PFSK-1 (cell line): ENCODE results near the gene BTBD9.

Experiments
- POLR2AphosphoS5 ChIP-seq: IDR thresholded peaks from 2 replicates; pipeline ENCODE4 v1.6.1; 2012; ENCODE audit warnings: low read depth, mild to moderate bottlenecking, control low read depth, low read length, moderate library complexity
- SIN3A ChIP-seq: IDR thresholded peaks from 2 replicates; pipeline ENCODE4 v1.6.1; 2012; ENCODE audit warnings: mild to moderate bottlenecking, low read length, moderate library complexity, borderline replicate concordance; ENCODE audit not compliant: insufficient read depth
- TAF1 ChIP-seq: IDR thresholded peaks from 2 replicates; pipeline ENCODE4 v1.6.1; 2012; ENCODE audit warnings: low read length, control low read depth, borderline replicate concordance; ENCODE audit not compliant: insufficient read depth
- TF ChIP-seq, protein P1 (sequence below), 2 experiments: IDR thresholded peaks; 2 replicates each; pipeline versions ENCODE4 v1.6.1 to v1.8.0; 2011 to 2012; ENCODE audit warnings: low read depth in 2 of 2, low read length in 2 of 2, control low read depth in 1 of 2, inconsistent platforms in 1 of 2, mild to moderate bottlenecking in 1 of 2, moderate library complexity in 1 of 2; ENCODE audit not compliant: insufficient read depth in 1 of 2

DNA sequence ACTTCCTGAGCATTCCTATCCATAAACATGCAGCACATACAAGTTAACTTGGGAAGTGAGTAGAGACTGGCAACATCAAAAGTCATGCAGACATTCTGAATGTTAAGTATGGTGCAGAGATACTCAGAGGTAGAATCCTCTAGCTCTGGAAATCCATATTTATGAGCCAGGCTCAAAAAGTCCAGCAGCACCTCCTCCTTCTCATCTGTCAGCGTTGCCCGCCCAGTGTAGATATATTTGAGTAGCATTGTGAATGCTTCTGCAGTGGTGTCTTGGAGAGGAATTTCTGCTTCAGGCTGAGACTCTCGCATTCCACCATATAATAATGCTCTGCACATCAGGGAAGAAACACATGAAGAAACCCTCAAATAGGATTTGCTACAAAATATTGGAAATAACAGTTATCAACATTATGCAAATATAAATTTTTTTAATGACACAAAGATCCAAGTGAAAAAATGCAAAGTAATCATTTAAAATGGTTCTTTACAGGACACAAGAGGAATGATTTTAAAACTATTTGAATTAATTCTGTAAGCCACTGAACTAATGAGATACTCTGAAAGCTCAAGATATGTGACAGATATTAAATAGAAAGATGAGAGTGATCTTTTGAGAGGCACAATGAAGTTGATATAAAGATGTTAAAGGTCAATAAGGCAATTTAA is 45.6 kb downstream of the BTBD9 start:
- no peak for TF ChIP-seq POLR2AphosphoS5
- no peak for TF ChIP-seq SIN3A
- TF ChIP-seq TAF1: no peak
- TF ChIP-seq, protein P1, sequence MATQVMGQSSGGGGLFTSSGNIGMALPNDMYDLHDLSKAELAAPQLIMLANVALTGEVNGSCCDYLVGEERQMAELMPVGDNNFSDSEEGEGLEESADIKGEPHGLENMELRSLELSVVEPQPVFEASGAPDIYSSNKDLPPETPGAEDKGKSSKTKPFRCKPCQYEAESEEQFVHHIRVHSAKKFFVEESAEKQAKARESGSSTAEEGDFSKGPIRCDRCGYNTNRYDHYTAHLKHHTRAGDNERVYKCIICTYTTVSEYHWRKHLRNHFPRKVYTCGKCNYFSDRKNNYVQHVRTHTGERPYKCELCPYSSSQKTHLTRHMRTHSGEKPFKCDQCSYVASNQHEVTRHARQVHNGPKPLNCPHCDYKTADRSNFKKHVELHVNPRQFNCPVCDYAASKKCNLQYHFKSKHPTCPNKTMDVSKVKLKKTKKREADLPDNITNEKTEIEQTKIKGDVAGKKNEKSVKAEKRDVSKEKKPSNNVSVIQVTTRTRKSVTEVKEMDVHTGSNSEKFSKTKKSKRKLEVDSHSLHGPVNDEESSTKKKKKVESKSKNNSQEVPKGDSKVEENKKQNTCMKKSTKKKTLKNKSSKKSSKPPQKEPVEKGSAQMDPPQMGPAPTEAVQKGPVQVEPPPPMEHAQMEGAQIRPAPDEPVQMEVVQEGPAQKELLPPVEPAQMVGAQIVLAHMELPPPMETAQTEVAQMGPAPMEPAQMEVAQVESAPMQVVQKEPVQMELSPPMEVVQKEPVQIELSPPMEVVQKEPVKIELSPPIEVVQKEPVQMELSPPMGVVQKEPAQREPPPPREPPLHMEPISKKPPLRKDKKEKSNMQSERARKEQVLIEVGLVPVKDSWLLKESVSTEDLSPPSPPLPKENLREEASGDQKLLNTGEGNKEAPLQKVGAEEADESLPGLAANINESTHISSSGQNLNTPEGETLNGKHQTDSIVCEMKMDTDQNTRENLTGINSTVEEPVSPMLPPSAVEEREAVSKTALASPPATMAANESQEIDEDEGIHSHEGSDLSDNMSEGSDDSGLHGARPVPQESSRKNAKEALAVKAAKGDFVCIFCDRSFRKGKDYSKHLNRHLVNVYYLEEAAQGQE (IDR thresholded peaks at IDR 0.05; ENCODE audit: insufficient read depth in 1 of 2, low read depth in 2 of 2, low read length in 2 of 2): no peak
